ENCODE results near the gene EHF.

Gene EHF

DNA sequence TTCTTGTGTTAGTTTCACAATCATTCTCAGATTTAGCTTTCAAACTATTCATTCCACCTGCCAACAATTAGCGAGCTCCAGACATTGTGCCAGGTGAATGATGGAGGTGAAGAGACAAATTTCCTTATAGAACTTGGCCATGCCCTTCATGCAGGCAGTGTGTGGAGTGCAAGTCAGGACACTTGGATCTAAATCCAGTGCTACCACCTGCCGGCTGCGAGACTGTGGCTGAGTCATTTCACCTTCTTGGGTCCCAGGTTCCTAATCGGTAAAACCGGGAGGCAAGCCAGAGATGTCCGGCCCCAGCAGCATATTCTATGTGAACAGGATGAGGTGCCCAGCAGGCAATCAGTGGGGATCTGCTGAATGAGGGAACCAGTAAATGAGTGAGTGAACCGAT lies 18.6 kb upstream of the EHF start:
- no peak for DNase-seq (ENCODE audit: low read depth)

DNA sequence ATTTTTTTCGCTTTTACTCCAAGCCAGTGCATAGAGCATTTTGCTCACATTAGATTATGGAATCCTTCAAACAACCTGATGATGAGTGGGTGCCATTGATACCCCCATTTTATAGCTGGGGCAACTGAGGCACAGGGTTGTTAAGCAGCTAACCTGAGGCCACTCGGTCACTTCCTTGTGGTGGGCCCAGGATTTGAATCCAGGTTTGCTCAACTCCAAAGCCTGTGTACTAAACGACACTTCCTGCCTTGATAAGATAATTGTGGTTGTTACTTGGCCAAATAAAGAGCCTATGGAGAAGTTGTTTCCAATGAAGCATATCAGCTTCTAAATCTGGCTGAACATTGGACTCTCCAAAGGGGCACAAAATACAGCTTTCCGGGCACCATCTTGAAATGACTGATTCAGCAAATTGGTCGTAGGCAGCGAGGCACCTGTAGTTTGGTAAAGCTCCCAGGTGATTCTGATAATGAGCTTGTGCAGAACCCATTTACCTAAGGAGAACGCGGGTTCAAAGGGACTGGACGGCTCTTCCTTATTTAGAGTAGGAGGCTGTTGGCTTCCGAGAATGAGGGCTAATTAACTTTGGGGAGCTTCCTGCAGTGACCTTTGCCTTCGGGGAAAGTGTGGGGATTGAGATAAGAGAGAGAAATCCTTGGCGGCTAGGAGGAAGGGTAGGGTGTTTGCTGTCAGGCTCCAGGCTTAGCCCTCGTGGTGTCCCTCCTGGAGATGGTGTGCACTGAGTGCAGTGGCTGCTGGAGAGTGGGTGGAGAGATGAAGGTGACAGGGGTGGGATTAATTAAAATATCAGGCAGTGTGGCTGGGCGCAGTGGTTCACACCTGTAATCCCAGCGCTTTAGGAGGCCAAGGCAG lies 17.5 kb upstream of the EHF start:
- DNase-seq (ENCODE audit: low read depth) = no peak

DNA sequence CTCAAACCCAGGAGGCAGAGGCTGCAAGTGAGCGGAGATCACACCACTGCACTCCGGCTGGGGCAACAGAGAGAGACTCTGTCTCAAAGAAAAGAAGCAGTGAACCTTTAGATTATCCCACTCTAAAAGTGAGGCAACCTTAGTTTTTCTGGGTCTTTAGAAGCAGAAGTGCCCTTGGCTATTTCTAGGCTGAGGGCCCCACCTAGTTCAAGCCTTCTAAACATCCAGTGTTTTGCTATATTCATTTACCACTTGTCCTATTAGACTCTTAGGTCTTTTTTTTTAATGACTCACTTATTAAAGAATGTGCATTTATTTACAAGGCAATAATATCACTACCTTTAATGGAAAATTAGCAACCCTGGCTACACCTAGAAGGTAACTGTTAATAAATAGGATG lies 16.7 kb upstream of the EHF start:
- DNase-seq (ENCODE audit: low read depth) = no peak

DNA sequence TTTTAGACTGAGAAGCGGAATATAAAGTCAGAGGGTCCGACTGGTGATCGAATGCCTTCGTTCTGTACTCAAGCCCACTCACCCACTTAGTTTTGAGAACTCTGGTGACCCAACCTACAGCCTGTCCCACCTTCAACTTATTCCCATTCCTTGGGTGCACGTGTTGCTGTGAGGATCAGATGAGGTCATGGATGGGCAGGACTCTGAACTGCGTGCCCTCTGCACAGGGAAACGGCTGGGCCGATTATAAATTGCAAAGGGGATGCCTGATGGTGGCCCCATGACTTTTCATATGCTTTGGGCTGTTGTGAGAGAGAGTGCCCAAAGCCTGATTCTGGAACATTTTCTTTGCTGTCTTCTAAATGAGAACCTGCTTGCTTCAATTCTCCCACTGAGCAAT lies 16.0 kb upstream of the EHF start:
- no peak for DNase-seq (ENCODE audit: low read depth)

DNA sequence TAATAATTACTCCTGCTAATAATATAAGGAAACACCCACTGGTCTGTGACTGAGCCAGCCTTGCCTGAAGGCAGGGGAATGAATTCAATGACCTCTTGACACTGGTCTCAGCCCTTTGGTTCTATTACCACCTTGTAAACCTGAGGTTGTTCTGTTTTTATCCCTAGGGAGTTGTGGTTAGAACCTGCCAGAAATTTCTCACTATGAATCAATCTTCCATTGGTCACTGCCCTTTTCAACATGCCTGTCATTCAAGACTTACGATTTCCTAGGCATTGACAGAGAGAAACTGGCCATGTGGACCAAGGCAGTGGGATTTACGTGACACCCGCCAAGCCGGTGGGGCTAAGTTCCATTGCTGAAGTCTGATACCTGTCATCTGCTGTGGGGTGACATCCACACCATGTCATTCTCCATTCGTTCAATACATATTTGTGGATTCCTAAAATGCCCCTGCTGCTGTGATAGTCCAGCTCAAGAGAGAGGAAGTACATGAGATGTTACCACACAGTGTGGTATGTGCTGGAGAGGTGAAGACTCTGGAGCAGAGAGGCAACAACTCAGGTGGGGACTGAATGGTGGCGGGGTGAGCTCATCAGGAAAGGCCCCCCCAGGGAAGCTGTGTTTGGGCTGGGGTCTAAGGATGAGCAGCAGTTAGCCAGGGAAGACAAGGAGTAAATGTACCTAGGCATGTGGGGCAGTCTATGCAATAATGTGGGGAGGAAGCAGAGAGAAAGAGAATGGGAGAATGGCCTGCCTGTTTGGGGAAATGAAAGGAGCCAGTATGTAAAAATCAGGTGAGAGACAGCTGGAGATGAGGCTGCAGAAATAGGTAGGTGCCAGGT lies 15.2 kb upstream of the EHF start:
- DNase-seq (ENCODE audit: low read depth) = no peak

DNA sequence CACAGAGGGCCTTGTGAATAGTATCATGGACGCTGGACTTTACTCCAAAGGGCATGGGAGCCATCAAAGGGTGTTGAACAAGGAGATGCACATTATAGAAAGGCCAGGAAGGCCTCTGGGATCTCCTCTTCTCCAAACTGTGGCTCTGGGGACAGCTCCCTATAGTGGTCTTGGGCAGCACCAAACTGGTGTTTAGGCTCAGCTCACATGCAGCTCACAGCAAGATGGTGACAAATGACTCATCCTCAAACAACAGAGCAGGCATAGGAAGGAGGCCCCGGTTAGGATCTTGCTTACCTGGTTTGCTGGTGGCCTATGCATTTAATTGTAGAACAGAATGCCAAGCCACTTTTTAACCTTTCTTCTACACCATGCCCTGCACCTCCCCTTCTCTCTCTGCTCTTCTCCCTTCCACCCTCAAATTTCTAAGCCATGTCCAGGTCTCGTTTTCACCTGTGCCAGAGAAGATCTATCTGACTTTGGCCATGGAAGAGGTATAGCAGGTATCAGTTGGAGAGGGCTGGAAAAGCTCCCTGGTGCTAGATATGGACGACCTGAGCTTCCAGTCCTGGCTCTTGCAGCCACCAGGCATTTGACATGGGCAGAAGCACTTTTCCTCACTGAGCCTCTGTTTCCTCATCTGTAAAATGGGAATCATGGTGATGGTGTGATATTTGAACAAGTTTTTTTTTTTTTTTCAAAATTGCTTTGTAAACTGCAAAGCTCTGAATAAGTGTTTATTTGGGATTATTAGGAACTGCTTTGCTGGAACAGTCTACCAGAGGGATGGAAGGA lies 14.4 kb upstream of the EHF start:
- no peak for DNase-seq (ENCODE audit: low read depth)

DNA sequence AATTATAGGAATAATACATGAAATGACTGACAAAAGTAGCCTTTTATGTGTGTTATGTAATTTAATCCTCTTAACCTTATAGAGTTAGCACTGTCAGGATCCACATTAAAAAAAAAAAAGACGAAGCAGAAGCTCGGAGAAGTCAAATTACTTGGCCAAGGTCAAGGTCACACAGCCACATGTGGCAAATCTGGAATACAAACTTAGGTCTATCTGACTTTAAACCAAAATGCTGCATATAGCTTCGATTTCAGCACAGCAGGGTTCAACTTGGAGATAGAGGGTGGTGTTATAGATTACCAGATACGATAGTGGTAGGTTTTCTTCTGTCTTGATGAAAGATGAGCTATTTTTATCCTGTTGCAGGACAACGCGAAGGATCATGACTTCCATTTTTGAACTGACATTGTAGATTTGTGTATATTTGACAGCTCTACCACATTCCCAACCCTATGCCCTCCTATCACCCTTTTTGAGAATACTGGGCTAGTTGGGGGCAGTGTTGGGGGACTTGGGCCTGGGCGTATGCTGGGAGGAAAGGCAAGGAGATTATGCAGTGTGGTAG lies 11.6 kb upstream of the EHF start:
- DNase-seq (ENCODE audit: low read depth) = no peak

DNA sequence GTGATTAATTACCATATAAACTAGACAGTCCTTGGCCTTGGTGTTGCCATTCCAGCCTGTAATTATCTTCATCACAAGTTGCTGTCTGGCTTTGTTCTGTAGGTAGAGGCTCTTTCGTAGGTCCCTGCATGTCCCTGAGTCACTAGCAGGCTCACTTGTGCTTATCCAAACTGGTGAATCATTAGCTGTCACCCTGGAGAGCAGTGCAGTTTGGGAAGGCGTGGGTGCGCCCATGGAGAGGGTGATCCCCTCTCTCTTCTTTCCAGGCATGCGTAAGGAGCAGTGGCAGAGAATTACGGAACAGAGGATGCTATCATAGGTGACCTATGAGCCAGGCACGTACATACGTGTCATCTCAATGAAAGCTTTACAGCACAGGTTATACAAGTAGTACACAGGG lies 11.0 kb upstream of the EHF start:
- DNase-seq (ENCODE audit: low read depth) = no peak

DNA sequence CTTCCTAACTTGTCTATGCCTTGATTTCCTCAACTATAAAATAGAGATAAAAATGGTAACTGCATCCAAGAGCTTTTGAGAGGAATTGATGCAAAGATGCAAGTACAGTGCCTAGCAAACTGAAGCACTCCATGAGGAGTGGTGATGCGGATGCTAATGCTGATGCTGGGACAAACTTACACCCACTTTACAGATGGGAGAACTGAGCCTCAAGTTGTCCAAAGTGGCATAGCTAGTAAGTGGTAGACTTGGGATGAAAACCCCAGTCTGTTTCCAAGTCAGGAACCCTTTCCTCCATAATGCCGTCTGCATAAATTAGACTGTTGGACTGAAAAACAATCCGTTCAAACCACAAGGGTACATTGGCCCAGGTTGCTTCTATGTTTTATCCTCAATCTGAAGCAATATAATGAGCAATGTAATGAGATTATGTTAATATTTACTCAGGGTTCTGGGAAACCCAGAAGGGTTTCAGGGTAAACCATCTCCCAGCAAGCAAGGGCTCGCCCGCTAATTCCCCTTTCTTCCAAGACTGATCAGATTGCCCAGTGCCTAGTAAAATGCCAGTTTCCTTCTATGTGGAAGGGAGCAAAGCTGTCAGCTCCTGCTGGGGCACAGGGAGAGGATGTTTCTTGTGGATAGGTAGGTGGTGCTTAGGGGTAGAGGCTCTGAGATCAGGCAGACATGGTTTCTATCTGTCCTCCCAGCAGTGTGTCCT lies 10.4 kb upstream of the EHF start:
- no peak for DNase-seq (ENCODE audit: low read depth)

DNA sequence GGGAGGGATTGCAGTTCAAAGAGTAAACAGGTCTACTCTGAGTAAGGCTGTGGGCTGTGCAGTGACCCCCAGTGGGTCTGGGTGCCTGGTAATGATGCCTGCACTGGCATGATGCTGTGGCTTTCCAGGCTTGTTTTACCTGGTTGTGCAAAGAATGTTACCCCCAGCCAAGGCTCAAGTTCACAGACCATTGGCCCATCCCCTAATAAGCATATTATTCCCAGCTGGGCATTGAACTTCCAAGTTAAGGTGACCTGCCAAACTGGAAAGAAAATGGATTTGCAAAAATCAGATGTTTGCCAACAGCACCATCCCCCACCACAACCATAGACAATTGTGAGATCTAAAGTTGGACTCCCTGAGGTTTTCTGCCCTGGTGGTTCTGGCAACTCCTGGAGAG lies 7.9 kb upstream of the EHF start:
- DNase-seq (ENCODE audit: low read depth) = no peak

DNA sequence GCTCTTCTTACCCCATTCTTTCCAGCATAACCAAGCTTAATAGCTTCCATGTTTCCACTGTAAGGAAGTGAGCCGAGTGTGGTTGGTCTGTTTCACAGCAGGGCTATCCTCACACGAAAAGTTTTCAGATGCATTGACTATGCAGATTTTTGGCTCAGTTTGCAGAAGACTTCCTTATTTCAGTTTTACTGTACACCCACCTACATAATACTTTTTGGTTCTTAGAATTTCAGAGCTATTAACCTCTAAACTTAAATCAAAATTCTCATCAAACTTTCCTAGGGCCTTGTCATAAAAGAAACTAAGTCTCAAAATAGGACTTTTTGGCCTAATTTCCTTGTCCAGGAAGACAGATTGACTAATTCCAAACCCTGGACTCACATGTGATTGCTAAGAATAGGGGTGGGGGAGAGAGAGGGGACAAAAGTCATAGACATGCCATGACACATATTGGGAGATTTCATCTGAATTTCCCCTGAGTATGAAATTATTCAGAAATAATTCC lies 7.3 kb upstream of the EHF start:
- no peak for DNase-seq (ENCODE audit: low read depth)

DNA sequence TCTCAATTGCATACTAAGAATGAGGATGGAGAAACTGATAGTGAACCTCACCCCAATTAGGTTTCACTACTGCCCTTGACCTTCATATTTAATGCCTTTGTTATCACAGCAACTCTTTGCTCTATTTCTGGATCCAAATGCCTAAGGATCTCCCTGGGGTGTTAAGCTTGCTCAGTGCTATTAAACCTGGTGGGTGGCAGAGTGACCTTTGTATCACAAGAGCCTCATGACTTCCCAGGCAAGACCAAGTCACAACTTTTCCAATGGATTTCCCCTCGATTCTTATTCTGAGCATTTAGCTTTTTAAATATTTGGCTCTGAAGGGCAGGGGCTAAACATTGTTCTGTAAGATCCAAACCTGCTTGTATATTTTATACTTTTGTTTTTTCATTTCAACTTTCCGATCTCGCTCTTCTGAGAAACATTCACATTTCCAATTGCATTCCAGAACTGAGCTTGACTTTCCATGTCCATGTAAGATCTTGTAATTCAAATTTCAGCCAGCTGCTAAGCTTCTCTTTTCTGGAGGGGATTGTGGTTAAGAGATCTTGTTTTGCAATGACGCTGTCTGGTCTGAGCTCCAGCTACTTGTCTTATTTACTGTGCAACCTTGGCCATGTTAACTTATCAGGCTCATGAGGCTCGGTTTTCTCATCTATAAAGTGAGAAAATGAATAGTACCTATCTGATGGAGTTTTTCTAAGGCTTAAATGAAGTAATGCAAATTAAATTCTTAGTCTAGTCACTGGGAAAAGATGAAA lies 6.4 kb upstream of the EHF start:
- no peak for DNase-seq (ENCODE audit: low read depth)

DNA sequence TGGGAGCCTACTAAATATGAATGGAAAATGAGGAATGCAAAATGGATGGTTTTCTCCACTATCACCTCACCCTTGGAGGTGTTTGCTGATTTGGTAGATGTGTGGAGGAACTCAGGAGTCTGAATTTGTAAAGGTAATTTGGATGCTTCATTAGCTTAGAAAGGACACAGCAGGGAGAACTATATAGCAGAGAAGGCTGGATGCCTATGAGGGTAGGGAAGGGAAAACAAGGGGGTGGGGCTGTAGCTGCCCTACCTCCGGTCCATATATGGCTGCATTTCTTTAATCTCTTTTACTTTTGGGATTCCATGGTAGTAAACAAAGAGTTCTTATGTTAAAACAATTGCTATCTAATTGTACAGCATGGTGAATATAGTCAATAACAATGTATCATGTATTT lies 4.8 kb upstream of the EHF start:
- DNase-seq (ENCODE audit: low read depth) = no peak

DNA sequence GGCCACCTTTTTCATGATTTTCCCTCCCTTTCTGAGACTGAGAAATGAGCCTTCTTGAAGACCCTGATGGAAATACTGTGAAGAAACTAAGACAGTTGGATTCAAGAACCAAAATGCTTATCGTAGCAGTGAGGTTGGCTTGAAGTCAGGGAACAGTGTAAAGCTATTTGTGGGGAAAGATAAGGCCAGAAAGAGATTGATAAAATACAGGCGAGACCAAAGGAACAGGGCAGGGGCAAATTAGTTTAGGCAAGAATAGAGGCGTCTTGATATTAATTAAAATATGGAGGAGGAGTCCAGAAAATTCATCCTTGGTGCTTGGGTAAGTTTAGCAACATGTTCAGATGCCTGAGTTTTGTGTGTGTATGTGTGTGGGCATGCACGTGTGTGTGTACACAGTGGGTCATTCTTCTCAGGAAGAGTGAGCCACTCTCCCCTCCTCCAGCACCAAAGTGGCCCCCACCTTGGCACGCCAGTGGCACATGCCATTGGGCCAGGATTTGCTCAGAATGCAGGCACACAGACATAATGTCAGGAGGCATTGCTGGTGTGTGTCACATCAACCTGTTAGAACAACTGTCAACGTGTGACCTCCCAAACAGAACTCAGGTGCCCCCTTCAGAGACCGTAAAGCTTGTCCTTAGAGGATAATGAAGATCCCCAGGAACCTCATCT lies 3.9 kb upstream of the EHF start:
- no peak for DNase-seq (ENCODE audit: low read depth)

DNA sequence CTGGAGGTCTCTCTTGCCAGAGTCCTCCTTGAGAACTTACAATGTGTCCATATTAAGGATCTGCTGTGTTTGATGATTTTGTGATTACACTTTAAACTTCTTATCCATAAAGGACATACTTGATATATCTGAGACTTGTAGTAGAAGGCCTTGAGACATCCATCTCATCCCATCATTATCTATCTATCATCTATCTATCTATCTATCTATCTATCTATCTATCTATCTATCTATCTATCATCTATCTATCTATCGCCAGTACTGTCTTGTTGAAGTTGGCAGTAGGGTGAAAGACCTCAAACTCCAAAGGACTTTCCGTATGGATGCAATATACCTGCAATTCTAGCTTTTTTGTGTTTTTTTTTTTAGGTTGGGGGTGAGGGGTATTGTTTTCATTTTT lies 2.5 kb upstream of the EHF start:
- no peak for DNase-seq (ENCODE audit: low read depth)

DNA sequence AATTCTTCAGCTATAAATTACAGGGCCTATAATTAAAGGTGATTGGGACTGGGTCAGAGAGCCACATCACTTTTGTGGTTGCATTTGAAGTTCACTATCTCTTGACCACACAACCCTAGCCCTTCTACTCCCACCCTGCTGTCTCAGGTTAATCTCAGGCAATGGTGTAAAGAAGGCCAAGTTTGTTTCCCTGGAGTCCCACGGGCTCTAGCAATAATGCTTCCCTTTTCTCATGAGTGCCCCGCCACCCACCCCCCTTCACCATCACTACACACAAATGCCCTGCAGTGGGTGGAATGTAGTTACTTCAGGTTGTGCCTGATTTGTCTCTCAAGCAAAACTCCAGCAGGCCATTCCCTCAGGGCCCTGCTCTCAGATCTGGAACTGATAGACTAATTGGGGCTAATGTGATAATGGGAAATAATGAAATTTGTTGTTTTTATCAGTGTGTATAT lies 1.8 kb upstream of the EHF start:
- DNase-seq (ENCODE audit: low read depth) = no peak

DNA sequence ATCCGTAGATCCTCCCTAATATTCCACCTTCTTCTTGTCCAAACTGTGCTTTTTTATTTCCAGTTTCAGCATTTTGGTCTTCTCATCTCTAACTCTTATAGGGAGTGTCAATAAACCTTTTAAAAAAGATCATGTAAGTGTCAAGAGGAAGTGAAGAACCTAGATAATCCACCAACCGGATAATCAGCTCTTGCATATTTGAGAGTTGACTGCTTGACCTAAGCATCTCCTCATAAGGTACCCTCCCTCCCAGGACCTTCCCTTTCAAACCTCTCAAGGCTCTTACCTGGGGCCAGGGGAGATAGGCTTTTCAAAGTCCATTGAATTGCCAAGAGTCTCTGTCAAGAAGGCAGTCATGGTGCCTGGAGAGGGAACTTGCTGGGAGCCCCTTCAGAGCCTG lies 691 bp upstream of the EHF start:
- no peak for DNase-seq (ENCODE audit: low read depth)

DNA sequence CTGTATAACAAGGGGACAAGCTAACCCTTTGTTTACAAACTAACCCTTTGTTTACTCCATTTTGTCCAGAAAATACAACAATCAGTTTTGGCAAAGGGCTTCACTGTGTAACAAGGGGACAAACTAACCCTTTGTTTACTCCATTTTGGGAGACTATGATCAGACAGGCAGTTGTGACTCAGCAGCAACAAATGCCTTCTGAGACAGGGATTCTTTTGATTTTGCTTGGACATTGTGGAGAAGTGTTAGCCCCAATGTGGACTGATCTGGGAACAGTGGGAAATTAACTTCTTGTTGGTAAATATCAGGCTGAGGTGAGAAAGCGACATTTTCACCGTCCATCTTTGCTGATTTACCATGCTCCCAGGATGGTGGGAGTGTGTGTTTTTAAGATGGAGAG lies 983 bp downstream of the EHF start:
- no peak for DNase-seq (ENCODE audit: low read depth)

DNA sequence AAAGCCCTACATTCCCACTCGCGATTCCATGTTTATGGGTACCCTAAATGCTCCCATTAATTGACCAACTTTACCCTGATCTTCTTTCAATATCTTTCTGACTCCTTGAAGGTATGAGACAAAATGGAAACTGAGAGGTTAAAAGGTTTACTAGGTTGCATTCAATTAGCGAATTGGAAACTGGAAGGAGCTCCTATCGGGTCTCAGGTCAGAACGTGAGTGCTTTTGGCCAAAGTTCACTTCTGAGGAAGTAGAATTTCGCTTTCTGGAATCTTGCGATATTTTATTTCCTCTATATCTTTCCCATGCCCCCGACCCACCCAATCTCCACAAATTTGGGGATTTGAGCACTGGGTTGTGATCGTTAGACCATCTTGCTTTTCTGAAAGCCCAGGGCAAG lies 2.6 kb downstream of the EHF start:
- DNase-seq (ENCODE audit: low read depth) = no peak

DNA sequence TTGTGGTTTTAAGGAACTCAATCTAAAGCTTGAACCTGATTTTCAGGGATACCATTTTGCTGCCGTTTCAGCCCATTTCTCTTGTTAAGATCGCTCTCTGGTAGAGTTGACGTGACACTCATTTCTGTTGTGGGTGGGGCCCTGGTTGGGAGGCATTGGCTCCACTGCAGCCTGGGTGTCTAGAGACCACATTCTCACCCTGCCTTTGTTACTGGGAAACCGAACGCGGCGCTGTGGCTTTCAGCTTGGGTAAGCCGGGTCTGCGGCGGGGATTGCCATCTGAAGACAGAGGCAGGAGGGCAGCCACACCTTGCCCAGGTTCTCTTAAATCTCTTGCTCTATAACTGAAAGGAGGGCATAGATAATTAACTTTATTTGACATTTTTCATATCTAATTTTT lies 3.2 kb downstream of the EHF start:
- no peak for DNase-seq (ENCODE audit: low read depth)
